Measurements from ENCODE around the gene PCDHGB6. TPM values are rescaled to one million over a fixed set of nuclear protein-coding genes. Genes with fewer than 3 reads are reported as not detected.
"Not testable (repeated sequence)": the region's sequence is repeated elsewhere in the genome, so short reads cannot be mapped to it uniquely, and the experiment has no call there.

The PCDHGB6 gene
- total RNA-seq, 1 donor from 2014 or later, result 3.4 TPM

DNA sequence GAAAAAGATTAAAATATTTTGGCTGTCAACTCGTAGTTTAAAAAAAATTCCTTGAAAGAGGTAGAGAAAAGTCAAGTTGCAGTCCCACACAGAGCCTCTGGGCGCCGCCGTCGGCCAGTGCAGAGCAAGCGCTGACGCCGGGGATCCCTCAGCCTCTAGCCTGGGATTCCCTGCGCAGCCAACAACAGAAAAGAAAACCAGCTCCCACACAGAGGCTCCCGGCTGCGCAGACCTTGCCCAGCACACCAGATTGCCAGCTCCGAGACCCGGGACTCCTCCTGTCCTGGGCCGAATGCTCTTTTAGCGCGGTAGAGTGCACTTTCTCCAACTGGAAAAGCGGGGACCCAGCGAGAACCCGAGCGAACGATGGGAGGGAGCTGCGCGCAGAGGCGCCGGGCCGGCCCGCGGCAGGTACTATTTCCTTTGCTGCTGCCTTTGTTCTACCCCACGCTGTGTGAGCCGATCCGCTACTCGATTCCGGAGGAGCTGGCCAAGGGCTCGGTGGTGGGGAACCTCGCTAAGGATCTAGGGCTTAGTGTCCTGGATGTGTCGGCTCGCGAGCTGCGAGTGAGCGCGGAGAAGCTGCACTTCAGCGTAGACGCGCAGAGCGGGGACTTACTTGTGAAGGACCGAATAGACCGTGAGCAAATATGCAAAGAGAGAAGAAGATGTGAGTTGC is 9.8 kb downstream of the PCDHGB6 start, which contains the start of gene PCDHGB7:
Gene PCDHGB7, plus strand, starts transcription at position 184 of the 679 bp plus-strand sequence. Its CDS starts 183 bp downstream, at position 367.
- not testable (repeated sequence) for DNase-seq (ENCODE audit: low read depth)
- H3K4me3 ChIP-seq (ENCODE audit: low read depth, low read length), result peak within 1 kb of the TSS; percentile 55
- TF ChIP-seq CTCF (conservative IDR thresholded peaks at IDR 0.05; ENCODE audit: low read depth, low read length), result peak; percentile 80

- no peak for TF ChIP-seq CTCF (conservative IDR thresholded peaks at IDR 0.05; ENCODE audit: low read depth, low read length)
- DNase-seq (ENCODE audit: low read depth), result no peak
- no peak overlapping the region for H3K4me3 ChIP-seq (ENCODE audit: low read depth, low read length)
Measured at GRCh38 chr5:141419074-141419880, 11.5 kb downstream of the PCDHGB6 start.

DNA sequence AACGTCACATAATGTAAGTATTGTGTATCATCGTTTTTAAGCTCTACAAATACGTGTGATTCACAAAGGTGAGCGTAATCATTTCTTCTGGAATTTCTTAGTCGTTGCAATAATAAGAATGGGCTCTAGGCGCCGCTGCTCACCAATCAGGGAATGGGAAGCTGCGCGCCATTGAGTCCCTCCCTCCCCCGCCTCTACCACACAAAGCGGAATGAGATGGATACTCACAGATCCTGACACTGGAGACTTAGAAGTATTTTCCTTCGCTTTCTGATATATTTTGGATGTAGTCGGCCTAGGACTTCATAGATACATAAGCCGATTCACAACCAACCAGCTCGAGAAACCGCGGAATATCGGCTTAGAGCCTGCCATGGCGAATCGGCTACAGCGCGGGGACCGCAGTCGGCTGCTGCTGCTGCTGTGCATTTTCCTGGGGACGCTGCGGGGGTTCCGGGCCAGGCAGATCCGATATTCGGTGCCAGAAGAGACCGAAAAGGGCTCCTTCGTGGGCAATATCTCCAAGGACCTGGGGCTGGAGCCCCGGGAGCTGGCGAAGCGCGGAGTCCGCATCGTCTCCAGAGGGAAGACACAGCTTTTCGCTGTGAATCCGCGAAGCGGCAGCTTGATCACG is 13.2 kb downstream of the PCDHGB6 start, which contains the start of gene PCDHGA11:
Gene PCDHGA11, plus strand, starts transcription at position 197 of the 634 bp plus-strand sequence. Its CDS starts 177 bp downstream, at position 374.
- peak; percentile 52 for TF ChIP-seq CTCF (conservative IDR thresholded peaks at IDR 0.05; ENCODE audit: low read depth, low read length)
- H3K4me3 ChIP-seq (ENCODE audit: low read depth, low read length), result peak within 1 kb of the TSS; percentile 46
- no peak for DNase-seq (ENCODE audit: low read depth)

DNA sequence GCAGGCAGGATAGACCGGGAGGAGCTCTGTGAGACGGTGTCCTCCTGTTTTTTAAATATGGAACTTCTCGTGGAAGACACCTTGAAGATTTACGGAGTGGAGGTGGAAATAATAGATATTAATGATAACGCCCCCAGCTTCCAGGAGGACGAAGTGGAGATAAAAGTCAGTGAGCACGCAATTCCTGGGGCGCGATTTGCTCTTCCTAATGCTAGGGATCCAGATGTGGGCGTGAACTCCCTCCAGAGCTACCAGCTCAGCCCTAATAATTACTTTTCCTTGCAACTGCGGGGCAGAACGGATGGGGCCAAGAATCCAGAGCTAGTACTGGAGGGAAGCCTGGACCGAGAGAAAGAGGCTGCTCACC is 13.7 kb downstream of the PCDHGB6 start:
- no peak for TF ChIP-seq CTCF (conservative IDR thresholded peaks at IDR 0.05; ENCODE audit: low read depth, low read length)
- no peak for DNase-seq (ENCODE audit: low read depth)
- peak overlapping the region; percentile 46 for H3K4me3 ChIP-seq (ENCODE audit: low read depth, low read length)

DNA sequence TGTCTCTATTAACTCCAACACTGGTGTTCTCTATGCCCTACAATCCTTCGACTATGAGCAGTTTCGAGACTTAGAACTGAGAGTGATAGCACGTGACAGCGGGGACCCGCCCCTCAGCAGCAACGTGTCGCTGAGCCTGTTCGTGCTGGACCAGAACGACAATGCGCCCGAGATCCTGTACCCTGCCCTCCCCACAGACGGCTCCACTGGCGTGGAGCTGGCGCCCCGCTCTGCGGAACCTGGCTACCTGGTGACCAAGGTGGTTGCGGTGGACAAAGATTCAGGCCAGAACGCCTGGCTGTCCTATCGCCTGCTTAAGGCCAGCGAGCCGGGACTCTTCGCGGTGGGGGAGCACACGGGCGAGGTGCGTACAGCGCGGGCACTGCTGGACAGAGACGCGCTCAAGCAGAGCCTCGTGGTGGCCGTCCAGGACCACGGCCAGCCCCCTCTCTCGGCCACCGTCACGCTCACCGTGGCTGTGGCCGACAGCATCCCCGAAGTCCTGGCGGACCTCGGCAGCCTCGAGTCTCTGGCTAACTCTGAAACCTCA is 15.0 kb downstream of the PCDHGB6 start:
- H3K4me3 ChIP-seq (ENCODE audit: low read depth, low read length), result no peak overlapping the region
- TF ChIP-seq CTCF (conservative IDR thresholded peaks at IDR 0.05; ENCODE audit: low read depth, low read length), result no peak
- DNase-seq (ENCODE audit: low read depth), result no peak

- no peak for DNase-seq (ENCODE audit: low read depth)
- TF ChIP-seq CTCF (conservative IDR thresholded peaks at IDR 0.05; ENCODE audit: low read depth, low read length), result no peak
- H3K4me3 ChIP-seq (ENCODE audit: low read depth, low read length), result no peak overlapping the region
Measured at GRCh38 chr5:141427783-141428426, 20.1 kb downstream of the PCDHGB6 start.
